Peyer's patch (tissue), 4 donors: ENCODE measurements around the gene PDCD1LG2.

ENCODE experiments used
- CTCF ChIP-seq, 6 experiments: fragments of 450-650 bp in 4 of 6; fragments of 200-600 bp in 2 of 6; sonication (generic) in 1 of 6; IDR thresholded peaks; one replicate each; pipeline ENCODE4 v1.5.1; 2017 to 2019; ENCODE audit warnings: antibody characterized with exemption in 6 of 6, mild to moderate bottlenecking in 3 of 6, moderate library complexity in 1 of 6
- POLR2A ChIP-seq, 2 donors: fragments of 450-650 bp; IDR thresholded peaks; one replicate each; pipeline ENCODE4 v1.5.1; 2017; ENCODE audit warnings: antibody characterized with exemption in 2 of 2, mild to moderate bottlenecking in 2 of 2, moderate library complexity in 2 of 2

- TF ChIP-seq CTCF (IDR thresholded peaks at IDR 0.05) (peak in 1 of 6 experiments; percentile 8), POLR2A (IDR thresholded peaks at IDR 0.05) (no peak)
These were observed 98.2 kb downstream of the PDCD1LG2 start for GRCh38 chr9:5608298-5609225.
